GM06990 (cell line): Measurements from ENCODE around the gene LRCH3.

ENCODE experiments used
- DNase-seq: peaks from one replicate; pipeline ENCODE4 v3.0.0-alpha.2; 2011; ENCODE audit not compliant: insufficient read length; ENCODE audit errors: extremely low read depth
- H3K27me3 ChIP-seq: replicated peaks from 2 replicates; pipeline ENCODE4 v1.6.0; 2011; ENCODE audit warnings: low read length; ENCODE audit not compliant: control insufficient read depth, insufficient read depth
- H3K36me3 ChIP-seq: 2 replicates; pipeline ENCODE4 v1.5.1; 2011; ENCODE audit warnings: low read length; ENCODE audit not compliant: control insufficient read depth, insufficient read depth
- H3K4me3 ChIP-seq: replicated peaks from 2 replicates; pipeline ENCODE4 v1.5.1; 2011; ENCODE audit warnings: low read depth, mild to moderate bottlenecking, control low read depth, low read length
- TF ChIP-seq, protein P1 (sequence below): IDR thresholded peaks from 2 replicates; pipeline ENCODE4 v1.5.1; 2011; ENCODE audit warnings: low read length, control low read depth, mild to moderate bottlenecking, inconsistent platforms; ENCODE audit not compliant: insufficient read depth, poor library complexity, severe bottlenecking

The LRCH3 gene

GRCh38 chr3:197889204-197889930 is 98.3 kb downstream of the LRCH3 start:
- TF ChIP-seq, protein P1, sequence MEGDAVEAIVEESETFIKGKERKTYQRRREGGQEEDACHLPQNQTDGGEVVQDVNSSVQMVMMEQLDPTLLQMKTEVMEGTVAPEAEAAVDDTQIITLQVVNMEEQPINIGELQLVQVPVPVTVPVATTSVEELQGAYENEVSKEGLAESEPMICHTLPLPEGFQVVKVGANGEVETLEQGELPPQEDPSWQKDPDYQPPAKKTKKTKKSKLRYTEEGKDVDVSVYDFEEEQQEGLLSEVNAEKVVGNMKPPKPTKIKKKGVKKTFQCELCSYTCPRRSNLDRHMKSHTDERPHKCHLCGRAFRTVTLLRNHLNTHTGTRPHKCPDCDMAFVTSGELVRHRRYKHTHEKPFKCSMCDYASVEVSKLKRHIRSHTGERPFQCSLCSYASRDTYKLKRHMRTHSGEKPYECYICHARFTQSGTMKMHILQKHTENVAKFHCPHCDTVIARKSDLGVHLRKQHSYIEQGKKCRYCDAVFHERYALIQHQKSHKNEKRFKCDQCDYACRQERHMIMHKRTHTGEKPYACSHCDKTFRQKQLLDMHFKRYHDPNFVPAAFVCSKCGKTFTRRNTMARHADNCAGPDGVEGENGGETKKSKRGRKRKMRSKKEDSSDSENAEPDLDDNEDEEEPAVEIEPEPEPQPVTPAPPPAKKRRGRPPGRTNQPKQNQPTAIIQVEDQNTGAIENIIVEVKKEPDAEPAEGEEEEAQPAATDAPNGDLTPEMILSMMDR, result no peak
- no peaks in the 10 kb centered on the region for H3K27me3 ChIP-seq
- no peak overlapping the region for H3K4me3 ChIP-seq
- no peaks in the 10 kb centered on the region; the same call in 1 of the 2 replicates for H3K36me3 ChIP-seq
- no peak for DNase-seq

DNA sequence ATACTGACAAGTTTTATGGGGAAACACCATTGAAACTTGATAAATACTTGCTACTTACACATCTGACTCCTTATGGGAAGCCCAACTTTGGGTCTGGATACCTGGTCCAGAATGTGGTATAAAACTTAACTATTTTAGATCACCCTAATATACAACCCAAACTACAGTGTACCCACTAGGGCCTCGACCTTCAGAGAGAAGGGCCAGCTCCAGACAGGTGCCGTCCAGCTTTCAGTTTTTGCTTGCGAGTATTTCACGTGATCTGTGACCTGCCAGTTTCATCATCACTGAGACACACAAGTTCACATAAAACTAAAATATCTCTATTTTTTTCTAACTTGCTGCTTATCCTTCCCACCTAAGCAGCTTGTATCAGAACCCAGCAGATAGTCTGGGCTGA is 99.6 kb downstream of the LRCH3 start:
- Histone ChIP-seq H3K4me3 (no peak overlapping the region), H3K27me3 (no peaks in the 10 kb centered on the region), H3K36me3 (no peaks in the 10 kb centered on the region)
- no peak for DNase-seq
- TF ChIP-seq, protein P1, result no peak

- TF ChIP-seq, protein P1, result no peak
- Histone ChIP-seq H3K27me3 (no peaks in the 10 kb centered on the region), H3K36me3 (no peaks in the 10 kb centered on the region), H3K4me3 (no peak overlapping the region)
- no peak for DNase-seq
These were observed 101.1 kb downstream of the LRCH3 start for GRCh38 chr3:197892162-197892561.

GRCh38 chr3:197896421-197896820 is 105.4 kb downstream of the LRCH3 start:
- H3K27me3 ChIP-seq, result no peaks in the 10 kb centered on the region
- no peak for DNase-seq
- TF ChIP-seq, protein P1, result no peak
- H3K4me3 ChIP-seq, result no peak overlapping the region
- no peaks in the 10 kb centered on the region for H3K36me3 ChIP-seq

DNA sequence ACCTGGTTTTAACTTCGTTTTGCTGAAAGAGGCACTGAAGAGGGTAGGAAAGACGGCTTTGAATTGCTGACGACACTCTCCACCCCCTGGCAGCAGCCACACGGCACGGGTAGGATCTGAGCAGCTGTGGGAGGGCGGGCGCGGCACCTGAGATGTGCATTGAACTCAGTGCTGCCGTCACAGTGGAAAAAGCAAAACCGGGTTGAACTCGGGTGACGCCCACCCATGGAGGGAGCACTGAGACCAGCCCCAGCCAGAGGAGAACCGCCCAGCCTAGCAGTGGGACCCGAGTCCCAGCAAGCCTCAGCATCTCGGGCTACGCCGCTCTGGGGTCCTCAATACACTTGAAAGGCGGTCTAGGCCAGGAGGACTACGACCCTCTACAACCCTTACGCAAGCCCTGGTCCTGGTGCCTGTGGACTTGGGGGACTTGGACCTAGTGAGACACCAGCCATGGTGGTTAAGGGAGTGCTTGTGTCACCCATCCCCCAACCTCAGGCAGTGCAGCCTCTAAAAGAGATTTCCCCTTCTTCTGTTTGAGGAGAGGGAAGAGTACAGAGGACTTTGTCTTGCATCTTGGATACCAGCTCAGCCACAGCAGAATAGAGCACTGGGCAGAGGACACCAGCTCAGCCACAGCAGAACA is 108.9 kb downstream of the LRCH3 start:
- Histone ChIP-seq H3K4me3 (no peak overlapping the region), H3K27me3 (no peaks in the 10 kb centered on the region), H3K36me3 (no peaks in the 10 kb centered on the region)
- TF ChIP-seq, protein P1, result no peak
- DNase-seq, result no peak
